Neural cell (in vitro differentiated cells): ENCODE data around the gene NRP1.

ENCODE experiments used
- MXI1 ChIP-seq: fragments of 450-650 bp; conservative IDR thresholded peaks from 2 replicates; pipeline ENCODE4 v1.6.1; 2014; ENCODE audit warnings: antibody characterized with exemption, mild to moderate bottlenecking; ENCODE audit not compliant: poor library complexity, severe bottlenecking
- TF ChIP-seq, protein P1 (sequence below): fragments of 450-650 bp; IDR thresholded peaks from 2 replicates; pipeline ENCODE4 v1.5.1; 2014; ENCODE audit warnings: antibody characterized with exemption, mild to moderate bottlenecking, moderate library complexity; ENCODE audit not compliant: poor library complexity, severe bottlenecking

DNA sequence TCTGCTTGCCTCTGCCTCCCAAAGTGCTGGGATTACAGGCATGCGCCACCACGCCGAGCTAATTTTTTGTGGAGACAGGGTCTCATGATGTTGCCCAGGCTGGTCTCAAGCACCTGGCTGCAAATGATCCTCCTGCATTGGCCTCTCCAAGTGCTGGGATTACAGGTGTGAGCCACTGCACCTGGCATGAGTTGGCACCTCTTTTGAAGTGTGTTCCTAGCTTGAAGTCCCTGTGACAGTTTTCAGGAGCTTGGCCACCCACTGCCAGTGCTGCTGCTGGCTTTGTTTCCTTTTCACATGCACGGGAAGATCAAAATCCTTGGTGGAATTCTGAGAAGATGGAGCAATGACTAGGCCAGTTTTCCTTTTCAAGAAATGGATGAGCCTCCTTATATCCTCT lies 126.3 kb downstream of the NRP1 start:
- TF ChIP-seq, protein P1, sequence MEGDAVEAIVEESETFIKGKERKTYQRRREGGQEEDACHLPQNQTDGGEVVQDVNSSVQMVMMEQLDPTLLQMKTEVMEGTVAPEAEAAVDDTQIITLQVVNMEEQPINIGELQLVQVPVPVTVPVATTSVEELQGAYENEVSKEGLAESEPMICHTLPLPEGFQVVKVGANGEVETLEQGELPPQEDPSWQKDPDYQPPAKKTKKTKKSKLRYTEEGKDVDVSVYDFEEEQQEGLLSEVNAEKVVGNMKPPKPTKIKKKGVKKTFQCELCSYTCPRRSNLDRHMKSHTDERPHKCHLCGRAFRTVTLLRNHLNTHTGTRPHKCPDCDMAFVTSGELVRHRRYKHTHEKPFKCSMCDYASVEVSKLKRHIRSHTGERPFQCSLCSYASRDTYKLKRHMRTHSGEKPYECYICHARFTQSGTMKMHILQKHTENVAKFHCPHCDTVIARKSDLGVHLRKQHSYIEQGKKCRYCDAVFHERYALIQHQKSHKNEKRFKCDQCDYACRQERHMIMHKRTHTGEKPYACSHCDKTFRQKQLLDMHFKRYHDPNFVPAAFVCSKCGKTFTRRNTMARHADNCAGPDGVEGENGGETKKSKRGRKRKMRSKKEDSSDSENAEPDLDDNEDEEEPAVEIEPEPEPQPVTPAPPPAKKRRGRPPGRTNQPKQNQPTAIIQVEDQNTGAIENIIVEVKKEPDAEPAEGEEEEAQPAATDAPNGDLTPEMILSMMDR: no peak
- no peak for TF ChIP-seq MXI1
